HFF-Myc (cell line): Measurements from ENCODE around the gene BIN1.
"Not testable (repeated sequence)": the region's sequence is repeated elsewhere in the genome, so short reads cannot be mapped to it uniquely, and the experiment has no call there.

Source experiments
- DNase-seq: peaks from one replicate; pipeline ENCODE4 v3.0.0-alpha.2; 2011; ENCODE audit warnings: low read depth; ENCODE audit errors: extremely low read depth
- H3K4me3 ChIP-seq: replicated peaks from 2 replicates; pipeline ENCODE4 v1.5.1; 2011; ENCODE audit warnings: low read depth, mild to moderate bottlenecking, control low read depth, low read length
- CTCF ChIP-seq: IDR thresholded peaks from 2 replicates; pipeline ENCODE4 v1.5.1; 2012; ENCODE audit warnings: mild to moderate bottlenecking, low read depth, low read length, control low read depth; ENCODE audit errors: missing control alignments

The BIN1 gene

DNA sequence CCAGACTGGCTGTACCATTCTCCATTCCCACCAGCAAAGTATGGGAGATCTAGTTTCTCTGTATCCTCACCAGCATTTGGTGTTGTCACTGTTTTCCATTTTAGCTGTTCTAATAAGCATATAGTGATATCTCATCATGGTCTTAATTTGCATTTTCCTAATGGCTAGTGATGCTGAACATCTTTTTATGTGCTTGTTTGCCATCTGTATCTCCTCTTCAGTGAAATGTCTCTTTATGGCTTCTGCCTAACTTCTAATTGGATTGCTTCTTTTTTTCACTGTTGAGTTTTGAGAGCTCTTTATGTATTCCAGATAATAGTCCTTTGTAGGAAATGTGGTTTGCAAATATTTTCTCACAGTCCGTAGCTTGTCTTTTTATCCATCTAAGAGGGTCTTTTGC is 18.9 kb upstream of the BIN1 start:
- TF ChIP-seq CTCF = no peak
- H3K4me3 ChIP-seq = no peak overlapping the region
- no peak for DNase-seq

DNA sequence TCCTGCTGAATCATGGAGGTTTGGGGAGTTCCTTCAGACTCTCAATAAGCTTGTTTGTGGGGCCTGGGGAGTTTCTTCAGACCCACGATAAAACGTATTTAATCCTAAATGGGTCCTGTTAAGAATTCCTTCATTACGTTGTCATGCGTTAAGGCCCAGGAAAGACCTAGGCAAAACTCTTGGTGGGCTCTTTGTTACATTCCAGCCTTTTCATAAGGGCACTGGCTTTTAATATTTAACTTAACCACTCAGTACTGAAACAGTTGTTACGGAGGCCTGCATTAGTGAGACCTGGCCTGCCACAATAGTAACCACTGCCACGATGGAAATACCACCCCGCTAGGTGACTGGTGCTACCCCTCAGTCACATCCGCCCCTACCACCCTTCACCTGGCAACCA is 17.5 kb upstream of the BIN1 start:
- no peak for TF ChIP-seq CTCF
- H3K4me3 ChIP-seq = no peak overlapping the region
- DNase-seq = no peak

DNA sequence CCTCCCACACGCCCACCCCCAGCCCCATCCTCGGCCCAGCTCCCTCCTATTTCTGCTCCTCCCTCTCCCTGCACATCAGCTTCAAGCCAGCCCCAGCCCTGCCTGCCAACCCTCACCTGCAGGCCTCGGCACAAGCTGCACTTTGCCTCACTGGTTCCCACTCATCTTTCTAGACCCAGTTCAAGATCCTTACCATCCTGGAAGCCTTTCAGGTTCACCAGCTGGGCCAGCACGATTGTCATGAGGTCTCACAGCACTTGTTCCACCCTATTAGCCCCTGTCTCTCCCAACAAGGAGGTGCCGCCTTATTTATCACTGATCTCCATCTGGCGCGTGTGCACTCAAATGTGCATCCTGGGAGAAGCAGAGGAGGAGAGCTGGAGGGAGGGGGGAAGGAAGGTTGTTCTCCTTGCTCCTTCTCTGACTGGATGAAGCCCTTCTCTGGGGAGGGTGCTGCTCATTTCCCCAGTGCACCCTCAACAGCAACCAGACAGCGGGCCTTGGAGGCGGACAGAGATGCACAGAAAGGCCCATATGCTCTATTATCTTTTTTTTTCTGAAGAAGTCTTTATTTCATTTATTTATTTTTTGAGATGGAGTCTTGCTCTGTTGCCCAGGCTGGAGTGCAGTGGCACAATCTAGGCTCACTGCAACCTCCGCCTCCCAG is 15.5 kb upstream of the BIN1 start:
- no peak for TF ChIP-seq CTCF
- no peak overlapping the region for H3K4me3 ChIP-seq
- DNase-seq = no peak

DNA sequence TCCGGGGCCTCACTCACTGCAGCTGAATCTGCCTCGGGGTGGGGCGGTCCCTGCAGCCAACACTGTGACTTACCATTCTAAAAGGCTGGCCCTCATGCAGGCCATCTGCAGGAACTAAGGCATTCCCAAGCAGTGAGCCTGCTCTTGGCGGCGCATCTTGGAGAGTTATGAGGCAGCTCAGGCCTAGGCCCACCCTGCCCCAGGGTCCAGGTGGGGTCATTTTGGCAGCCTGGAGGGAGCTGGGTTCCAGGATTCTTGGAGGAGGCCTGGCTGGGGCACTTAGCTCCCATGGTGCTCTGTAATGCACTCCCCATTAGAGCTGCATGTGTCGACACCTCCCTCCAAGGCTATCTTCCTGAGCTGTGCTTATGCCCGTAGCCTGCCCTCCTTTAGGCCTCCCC is 14.8 kb upstream of the BIN1 start:
- TF ChIP-seq CTCF = no peak
- DNase-seq = no peak
- no peak overlapping the region for H3K4me3 ChIP-seq

- no peak for TF ChIP-seq CTCF
- no peak for DNase-seq
- no peak overlapping the region for H3K4me3 ChIP-seq
These were observed 14.4 kb upstream of the BIN1 start for GRCh38 chr2:127121353-127121752.

DNA sequence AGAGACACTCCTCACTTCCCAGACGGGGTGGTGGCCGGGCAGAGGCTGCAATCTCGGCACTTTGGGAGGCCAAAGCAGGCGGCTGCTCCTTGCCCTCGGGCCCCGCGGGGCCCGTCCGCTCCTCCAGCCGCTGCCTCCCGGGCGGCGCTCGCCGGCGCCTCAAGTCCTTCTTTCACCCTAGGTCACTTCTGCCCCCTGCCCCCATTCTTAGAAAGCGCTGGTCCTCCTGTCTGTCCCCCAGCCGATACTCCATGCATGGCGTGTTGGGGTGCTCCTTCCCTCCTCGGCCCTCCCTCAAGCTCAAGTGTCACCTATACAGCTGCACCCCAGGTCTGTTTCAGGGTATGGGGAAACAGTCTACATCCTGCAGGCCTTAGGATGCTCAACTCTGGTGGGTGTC is 13.5 kb upstream of the BIN1 start:
- not testable (repeated sequence) for DNase-seq, H3K4me3 ChIP-seq

GRCh38 chr2:127118467-127118866 is 11.5 kb upstream of the BIN1 start:
- DNase-seq = no peak
- no peak for TF ChIP-seq CTCF
- no peak overlapping the region for H3K4me3 ChIP-seq
